GM12801 (cell line): ENCODE measurements around the gene TP53AIP1.

Source experiments
- TF ChIP-seq, protein P1 (sequence below): IDR thresholded peaks from one replicate; pipeline ENCODE4 v1.5.1; 2011; ENCODE audit warnings: control low read depth; ENCODE audit not compliant: insufficient read length; ENCODE audit errors: extremely low read depth

TP53AIP1 gene

DNA sequence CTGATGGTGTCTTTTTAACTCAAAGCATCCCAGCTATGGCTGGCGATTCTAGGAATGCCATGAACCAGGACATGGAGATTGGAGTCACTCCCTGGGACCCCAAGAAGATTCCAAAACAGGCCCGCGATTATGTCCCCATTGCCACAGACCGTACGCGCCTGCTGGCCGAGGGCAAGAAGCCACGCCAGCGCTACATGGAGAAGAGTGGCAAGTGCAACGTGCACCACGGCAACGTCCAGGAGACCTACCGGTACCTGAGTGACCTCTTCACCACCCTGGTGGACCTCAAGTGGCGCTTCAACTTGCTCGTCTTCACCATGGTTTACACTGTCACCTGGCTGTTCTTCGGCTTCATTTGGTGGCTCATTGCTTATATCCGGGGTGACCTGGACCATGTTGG is 31.4 kb downstream of the TP53AIP1 start:
- TF ChIP-seq, protein P1, sequence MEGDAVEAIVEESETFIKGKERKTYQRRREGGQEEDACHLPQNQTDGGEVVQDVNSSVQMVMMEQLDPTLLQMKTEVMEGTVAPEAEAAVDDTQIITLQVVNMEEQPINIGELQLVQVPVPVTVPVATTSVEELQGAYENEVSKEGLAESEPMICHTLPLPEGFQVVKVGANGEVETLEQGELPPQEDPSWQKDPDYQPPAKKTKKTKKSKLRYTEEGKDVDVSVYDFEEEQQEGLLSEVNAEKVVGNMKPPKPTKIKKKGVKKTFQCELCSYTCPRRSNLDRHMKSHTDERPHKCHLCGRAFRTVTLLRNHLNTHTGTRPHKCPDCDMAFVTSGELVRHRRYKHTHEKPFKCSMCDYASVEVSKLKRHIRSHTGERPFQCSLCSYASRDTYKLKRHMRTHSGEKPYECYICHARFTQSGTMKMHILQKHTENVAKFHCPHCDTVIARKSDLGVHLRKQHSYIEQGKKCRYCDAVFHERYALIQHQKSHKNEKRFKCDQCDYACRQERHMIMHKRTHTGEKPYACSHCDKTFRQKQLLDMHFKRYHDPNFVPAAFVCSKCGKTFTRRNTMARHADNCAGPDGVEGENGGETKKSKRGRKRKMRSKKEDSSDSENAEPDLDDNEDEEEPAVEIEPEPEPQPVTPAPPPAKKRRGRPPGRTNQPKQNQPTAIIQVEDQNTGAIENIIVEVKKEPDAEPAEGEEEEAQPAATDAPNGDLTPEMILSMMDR = no peak

DNA sequence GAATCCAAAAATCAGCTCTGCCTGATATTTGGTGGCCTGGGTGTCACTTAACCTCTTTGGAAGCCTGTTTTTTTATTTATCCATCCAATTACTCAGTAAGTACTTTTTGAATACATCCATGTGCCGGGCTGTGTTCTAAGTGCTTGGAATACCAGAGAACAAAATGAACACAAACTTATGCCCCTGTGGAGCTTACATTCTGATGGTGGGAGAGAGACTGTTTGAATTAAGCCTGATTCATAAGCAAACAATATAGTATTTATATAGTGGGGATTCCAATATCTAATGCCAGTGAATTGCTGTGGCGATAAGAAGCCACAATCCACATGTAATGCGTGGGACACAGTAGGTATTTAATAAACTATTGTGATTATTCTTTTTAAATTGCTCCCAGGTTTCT is 32.1 kb downstream of the TP53AIP1 start:
- TF ChIP-seq, protein P1 = no peak

DNA sequence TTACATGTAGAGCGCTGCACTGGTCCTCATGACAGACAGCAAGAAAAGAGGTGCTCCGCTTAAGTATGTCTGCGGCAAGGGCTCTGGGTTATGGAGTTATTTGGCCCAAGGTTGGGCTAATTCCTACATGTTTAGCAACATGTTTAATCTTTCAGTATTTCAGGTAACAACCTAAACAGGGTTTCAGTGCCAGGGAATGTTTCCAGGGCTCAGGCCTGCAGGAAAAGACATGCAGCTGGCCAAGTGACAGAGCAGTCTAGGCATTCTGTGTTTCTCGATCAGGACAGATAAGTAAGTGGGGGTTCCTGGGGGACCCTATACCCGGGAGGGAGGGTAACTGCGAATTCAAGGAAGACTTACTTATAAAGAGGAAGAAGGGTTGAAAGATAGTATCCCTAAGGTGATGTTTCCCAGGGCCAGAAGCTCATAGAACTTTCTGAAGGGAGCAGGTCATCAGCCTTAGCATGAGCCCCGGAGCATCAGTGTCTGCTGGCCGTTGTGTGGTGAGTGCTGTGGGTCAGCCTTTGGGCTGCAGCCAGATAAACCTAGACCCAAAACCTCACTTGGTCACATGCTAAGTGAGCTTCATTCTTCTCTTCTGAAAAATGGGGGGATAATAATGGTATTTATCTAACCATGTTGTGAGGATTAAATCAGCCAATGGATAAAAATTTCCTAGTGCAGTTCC is 33.1 kb downstream of the TP53AIP1 start:
- TF ChIP-seq, protein P1 = no peak

DNA sequence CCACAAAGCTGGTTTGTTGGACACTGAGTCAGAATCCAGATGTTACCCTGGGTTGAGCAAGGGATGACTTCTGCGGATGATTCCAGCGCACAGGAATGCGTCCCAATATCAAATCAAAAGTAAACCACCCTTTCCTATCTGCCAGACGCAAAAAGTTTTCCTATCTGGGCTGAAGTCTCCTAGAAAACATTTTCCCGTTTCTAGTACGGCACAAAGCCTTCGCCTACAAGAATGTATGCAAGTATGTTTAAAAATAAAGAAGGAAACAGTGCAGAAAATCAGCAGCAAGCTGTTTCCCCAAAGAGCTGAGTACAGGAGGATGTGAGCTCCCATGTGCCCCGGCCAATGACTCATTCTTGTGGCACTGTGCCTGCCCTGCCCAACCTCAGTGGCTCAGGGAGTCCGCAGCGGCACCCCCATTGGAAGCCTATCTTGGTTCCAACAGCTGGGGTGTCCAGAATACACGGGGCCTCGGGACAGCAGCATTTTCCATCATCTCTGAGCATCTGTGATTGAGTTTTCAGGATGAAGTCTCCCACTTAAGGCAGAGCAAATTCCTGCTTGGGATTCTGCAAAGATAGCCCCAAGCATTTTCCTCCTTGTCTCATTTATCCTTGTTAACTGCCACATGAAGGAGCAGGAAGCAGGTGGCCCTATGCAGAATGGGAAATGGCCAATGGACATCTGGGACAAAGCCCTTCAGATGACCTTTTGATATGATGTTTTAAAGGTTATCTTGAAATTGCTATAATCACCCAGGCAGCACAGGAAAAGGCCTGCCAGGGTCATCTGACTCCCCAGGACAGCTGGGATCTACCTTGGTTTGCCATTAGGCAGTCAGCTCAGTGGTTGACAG is 34.1 kb downstream of the TP53AIP1 start:
- TF ChIP-seq, protein P1 = no peak

DNA sequence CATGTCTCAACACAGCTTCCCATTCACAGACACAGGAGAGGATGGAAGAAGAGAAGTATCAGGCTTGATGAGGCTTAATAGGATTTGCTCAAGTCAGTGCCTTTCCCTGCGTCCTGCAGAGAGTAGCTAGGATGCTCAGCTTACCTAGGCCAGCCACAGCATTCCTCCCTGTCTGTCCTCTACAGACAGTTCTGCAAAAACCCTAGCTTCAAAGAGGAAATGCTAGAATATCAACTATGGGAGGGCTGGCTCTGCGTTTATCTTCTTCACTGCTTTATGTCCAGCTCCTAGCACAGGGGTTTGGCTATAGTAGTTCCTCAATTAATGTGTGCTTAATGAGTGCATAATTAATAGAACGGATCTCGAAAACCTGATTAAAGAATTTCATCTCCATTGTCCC is 35.1 kb downstream of the TP53AIP1 start:
- TF ChIP-seq, protein P1 = no peak

DNA sequence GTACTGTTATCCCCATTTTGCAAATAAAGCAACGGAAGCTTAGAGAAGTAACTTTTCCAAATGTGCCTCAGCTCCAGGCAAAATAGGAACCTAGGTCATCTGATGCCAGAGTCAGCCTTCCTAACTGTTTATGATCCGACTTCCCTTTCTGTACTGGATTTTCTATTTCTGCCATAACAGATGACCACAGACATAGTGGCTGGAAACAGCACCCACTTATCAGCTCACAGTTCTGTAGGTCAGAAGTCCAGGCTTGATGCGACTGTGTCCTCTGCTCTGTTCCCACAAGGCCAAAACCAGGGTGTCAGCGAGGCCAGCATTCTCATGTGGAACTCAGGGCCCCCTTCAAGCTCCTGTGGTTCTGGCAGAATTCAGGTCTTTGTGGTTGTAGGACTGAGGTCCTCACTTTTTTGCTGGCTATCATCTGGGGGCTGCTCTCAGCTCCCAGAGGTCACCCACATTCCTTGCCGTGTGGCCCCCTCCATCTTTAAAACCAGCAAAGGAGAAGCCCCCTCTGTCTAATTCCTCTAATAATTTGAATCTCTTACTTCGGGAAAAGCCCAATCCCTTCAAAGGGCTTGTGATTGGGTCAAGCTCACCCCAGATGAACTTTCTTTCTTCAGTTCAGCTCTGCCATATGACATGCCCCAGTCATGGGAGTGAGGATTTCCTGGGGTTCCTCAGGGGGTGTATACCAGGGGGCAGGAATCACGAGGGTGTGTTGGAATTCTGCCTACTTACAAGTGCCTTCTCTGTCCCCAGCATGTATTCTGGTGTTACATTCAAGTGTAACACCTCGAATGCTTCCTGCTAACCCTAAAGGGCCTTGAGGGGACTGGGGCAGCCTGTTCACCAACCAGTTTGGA is 36.3 kb downstream of the TP53AIP1 start:
- TF ChIP-seq, protein P1 = no peak
